ENCODE results near the gene ONECUT1. TPM values are rescaled to one million over a fixed set of nuclear protein-coding genes. Genes with fewer than 3 reads are reported as not detected.
"Not testable (repeated sequence)": the region's sequence is repeated elsewhere in the genome, so short reads cannot be mapped to it uniquely, and the experiment has no call there.

ONECUT1 gene
- total RNA-seq, 1 experiment from 2014 or later: 35.9 TPM

GRCh38 chr15:52819253-52819652, 29.1 kb upstream of the ONECUT1 start (continued):
- TF ChIP-seq, protein P1, sequence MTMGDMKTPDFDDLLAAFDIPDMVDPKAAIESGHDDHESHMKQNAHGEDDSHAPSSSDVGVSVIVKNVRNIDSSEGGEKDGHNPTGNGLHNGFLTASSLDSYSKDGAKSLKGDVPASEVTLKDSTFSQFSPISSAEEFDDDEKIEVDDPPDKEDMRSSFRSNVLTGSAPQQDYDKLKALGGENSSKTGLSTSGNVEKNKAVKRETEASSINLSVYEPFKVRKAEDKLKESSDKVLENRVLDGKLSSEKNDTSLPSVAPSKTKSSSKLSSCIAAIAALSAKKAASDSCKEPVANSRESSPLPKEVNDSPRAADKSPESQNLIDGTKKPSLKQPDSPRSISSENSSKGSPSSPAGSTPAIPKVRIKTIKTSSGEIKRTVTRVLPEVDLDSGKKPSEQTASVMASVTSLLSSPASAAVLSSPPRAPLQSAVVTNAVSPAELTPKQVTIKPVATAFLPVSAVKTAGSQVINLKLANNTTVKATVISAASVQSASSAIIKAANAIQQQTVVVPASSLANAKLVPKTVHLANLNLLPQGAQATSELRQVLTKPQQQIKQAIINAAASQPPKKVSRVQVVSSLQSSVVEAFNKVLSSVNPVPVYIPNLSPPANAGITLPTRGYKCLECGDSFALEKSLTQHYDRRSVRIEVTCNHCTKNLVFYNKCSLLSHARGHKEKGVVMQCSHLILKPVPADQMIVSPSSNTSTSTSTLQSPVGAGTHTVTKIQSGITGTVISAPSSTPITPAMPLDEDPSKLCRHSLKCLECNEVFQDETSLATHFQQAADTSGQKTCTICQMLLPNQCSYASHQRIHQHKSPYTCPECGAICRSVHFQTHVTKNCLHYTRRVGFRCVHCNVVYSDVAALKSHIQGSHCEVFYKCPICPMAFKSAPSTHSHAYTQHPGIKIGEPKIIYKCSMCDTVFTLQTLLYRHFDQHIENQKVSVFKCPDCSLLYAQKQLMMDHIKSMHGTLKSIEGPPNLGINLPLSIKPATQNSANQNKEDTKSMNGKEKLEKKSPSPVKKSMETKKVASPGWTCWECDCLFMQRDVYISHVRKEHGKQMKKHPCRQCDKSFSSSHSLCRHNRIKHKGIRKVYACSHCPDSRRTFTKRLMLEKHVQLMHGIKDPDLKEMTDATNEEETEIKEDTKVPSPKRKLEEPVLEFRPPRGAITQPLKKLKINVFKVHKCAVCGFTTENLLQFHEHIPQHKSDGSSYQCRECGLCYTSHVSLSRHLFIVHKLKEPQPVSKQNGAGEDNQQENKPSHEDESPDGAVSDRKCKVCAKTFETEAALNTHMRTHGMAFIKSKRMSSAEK (CRISPR knock-in tag; IDR thresholded peaks at IDR 0.05; ENCODE audit: borderline replicate concordance): no peak
- TF ChIP-seq, protein P2, sequence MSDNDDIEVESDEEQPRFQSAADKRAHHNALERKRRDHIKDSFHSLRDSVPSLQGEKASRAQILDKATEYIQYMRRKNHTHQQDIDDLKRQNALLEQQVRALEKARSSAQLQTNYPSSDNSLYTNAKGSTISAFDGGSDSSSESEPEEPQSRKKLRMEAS (CRISPR knock-in tag; IDR thresholded peaks at IDR 0.05): no peak
- no peak for TF ChIP-seq JUN (CRISPR knock-in tag; IDR thresholded peaks at IDR 0.05)
- TF ChIP-seq, protein P3, sequence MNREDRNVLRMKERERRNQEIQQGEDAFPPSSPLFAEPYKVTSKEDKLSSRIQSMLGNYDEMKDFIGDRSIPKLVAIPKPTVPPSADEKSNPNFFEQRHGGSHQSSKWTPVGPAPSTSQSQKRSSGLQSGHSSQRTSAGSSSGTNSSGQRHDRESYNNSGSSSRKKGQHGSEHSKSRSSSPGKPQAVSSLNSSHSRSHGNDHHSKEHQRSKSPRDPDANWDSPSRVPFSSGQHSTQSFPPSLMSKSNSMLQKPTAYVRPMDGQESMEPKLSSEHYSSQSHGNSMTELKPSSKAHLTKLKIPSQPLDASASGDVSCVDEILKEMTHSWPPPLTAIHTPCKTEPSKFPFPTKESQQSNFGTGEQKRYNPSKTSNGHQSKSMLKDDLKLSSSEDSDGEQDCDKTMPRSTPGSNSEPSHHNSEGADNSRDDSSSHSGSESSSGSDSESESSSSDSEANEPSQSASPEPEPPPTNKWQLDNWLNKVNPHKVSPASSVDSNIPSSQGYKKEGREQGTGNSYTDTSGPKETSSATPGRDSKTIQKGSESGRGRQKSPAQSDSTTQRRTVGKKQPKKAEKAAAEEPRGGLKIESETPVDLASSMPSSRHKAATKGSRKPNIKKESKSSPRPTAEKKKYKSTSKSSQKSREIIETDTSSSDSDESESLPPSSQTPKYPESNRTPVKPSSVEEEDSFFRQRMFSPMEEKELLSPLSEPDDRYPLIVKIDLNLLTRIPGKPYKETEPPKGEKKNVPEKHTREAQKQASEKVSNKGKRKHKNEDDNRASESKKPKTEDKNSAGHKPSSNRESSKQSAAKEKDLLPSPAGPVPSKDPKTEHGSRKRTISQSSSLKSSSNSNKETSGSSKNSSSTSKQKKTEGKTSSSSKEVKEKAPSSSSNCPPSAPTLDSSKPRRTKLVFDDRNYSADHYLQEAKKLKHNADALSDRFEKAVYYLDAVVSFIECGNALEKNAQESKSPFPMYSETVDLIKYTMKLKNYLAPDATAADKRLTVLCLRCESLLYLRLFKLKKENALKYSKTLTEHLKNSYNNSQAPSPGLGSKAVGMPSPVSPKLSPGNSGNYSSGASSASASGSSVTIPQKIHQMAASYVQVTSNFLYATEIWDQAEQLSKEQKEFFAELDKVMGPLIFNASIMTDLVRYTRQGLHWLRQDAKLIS (CRISPR knock-in tag; IDR thresholded peaks at IDR 0.05; ENCODE audit: borderline replicate concordance): no peak
- no peak for TF ChIP-seq KAT7 (CRISPR knock-in tag; IDR thresholded peaks at IDR 0.05; ENCODE audit: borderline replicate concordance)
- TF ChIP-seq NFATC4 (CRISPR knock-in tag; IDR thresholded peaks at IDR 0.05): no peak
- no peak for TF ChIP-seq NR3C1 (CRISPR knock-in tag; conservative IDR thresholded peaks at IDR 0.05; ENCODE audit: low read depth)
- TF ChIP-seq ZNF423 (CRISPR knock-in tag; IDR thresholded peaks at IDR 0.05): no peak

GRCh38 chr15:52815899-52816298, 25.8 kb upstream of the ONECUT1 start:
- POLR2A ChIA-PET; CTCF ChIA-PET; ATAC-seq; H3K4me3 Mint-ChIP-seq; H3K36me3 Mint-ChIP-seq; H3K27me3 Mint-ChIP-seq (ENCODE audit: low read depth); H3K4me1 Mint-ChIP-seq; DNase-seq (ENCODE audit: low spot score); H3K27ac Mint-ChIP-seq: not testable (repeated sequence)
- peaks cover 19% of the 10 kb centered on the region for H3K9me3 Mint-ChIP-seq

- H3K27me3 Mint-ChIP-seq (ENCODE audit: low read depth): peaks cover 5% of the 10 kb centered on the region
- CTCF ChIA-PET: interaction anchor here (1.0 to 1.6 kb wide), 2 partner anchors 22 to 25 kb away, joined by 3 to 4 read pairs; no protein-coding TSS in a partner anchor
- TF ChIP-seq, protein P4, sequence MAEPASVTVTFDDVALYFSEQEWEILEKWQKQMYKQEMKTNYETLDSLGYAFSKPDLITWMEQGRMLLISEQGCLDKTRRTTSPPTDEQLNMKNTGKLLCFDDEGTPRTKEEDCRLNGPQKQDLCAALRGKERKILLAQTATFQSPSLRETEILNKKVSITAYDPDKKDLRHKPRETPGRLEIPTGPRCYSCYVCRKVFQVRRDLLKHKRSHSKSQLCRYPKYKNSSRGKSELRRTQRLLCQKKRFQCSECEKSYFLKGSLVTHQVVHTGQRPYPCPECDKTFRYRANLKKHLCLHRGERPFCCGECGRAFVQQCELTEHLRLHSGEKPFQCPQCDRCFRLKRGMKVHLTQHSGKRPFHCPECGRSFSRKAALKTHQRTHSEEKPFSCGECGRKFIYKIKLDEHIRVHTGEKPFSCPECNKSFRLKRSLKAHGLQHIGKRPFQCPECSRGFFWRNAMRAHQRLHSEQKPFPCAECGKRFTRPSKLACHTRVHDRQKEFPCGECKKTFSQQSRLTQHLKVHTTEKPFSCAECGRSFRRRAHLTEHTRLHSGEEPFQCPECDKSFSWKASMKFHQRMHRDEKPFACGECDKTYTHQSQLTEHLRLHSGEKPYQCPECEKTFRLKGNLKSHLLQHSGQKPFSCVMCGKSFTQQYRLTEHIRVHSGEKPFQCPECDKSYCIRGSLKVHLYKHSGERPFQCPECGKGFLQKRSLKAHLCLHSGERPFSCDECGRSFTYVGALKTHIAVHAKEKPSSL (CRISPR knock-in tag; conservative IDR thresholded peaks at IDR 0.05): no peak
- TF ChIP-seq EMX1 (CRISPR knock-in tag; IDR thresholded peaks at IDR 0.05) (no peak), NFYB (CRISPR knock-in tag; conservative IDR thresholded peaks at IDR 0.05; ENCODE audit: low read depth) (no peak), GABPB1 (CRISPR knock-in tag; IDR thresholded peaks at IDR 0.05) (no peak), RELA (CRISPR knock-in tag; IDR thresholded peaks at IDR 0.05; ENCODE audit: borderline replicate concordance) (no peak), NR3C1 (CRISPR knock-in tag; conservative IDR thresholded peaks at IDR 0.05; ENCODE audit: low read depth) (no peak), JUN (CRISPR knock-in tag; IDR thresholded peaks at IDR 0.05) (no peak), ZNF121 (CRISPR knock-in tag; IDR thresholded peaks at IDR 0.05) (no peak), ZBTB21 (CRISPR knock-in tag; IDR thresholded peaks at IDR 0.05; ENCODE audit: borderline replicate concordance) (no peak), GRHL2 (CRISPR knock-in tag; IDR thresholded peaks at IDR 0.05; ENCODE audit: insufficient replicate concordance, severe bottlenecking) (no peak)
- TF ChIP-seq, protein P1 (CRISPR knock-in tag; IDR thresholded peaks at IDR 0.05; ENCODE audit: borderline replicate concordance): no peak
- TF ChIP-seq, protein P5, sequence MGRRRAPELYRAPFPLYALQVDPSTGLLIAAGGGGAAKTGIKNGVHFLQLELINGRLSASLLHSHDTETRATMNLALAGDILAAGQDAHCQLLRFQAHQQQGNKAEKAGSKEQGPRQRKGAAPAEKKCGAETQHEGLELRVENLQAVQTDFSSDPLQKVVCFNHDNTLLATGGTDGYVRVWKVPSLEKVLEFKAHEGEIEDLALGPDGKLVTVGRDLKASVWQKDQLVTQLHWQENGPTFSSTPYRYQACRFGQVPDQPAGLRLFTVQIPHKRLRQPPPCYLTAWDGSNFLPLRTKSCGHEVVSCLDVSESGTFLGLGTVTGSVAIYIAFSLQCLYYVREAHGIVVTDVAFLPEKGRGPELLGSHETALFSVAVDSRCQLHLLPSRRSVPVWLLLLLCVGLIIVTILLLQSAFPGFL (CRISPR knock-in tag; IDR thresholded peaks at IDR 0.05; ENCODE audit: borderline replicate concordance): no peak
Observed at GRCh38 chr15:52808996-52809395, 18.9 kb upstream of the ONECUT1 start.

More at GRCh38 chr15:52808996-52809395, 18.9 kb upstream of the ONECUT1 start:
- Mint-ChIP-seq H3K36me3 (no peaks in the 10 kb centered on the region), H3K4me1 (peaks cover 34% of the 10 kb centered on the region), H3K9me3 (no peaks in the 10 kb centered on the region), H3K4me3 (no peak overlapping the region), H3K27ac (no peak overlapping the region)
- POLR2A ChIA-PET: no interaction called here
- ATAC-seq: no peak
- DNase-seq (ENCODE audit: low spot score): no peak
